Muscle layer of colon (tissue), 2 donors: ENCODE results near the gene PUS1.

Experiments
- H3K27ac ChIP-seq: one replicate; pipeline ENCODE4 v1.7.0; 2013; ENCODE audit warnings: low read depth, mild to moderate bottlenecking, low read length, moderate library complexity
- H3K27me3 ChIP-seq, 2 donors: one replicate each; pipeline ENCODE4 v1.7.0; 2013; ENCODE audit warnings: low read length in 2 of 2, mild to moderate bottlenecking in 2 of 2; ENCODE audit not compliant: insufficient read depth in 2 of 2, control insufficient read depth in 1 of 2
- H3K36me3 ChIP-seq: one replicate; pipeline ENCODE4 v1.7.0; 2013; ENCODE audit warnings: mild to moderate bottlenecking, low read length; ENCODE audit not compliant: insufficient read depth
- H3K4me1 ChIP-seq: one replicate; pipeline ENCODE4 v1.7.0; 2013; ENCODE audit warnings: mild to moderate bottlenecking, low read length; ENCODE audit not compliant: insufficient read depth
- H3K4me3 ChIP-seq, 2 donors: one replicate each; pipeline ENCODE4 v1.7.0; 2013; ENCODE audit warnings: low read length in 2 of 2, low read depth in 1 of 2, mild to moderate bottlenecking in 1 of 2, moderate library complexity in 1 of 2
- H3K9ac ChIP-seq: one replicate; pipeline ENCODE4 v1.7.0; 2013; ENCODE audit warnings: low read length
- H3K9me3 ChIP-seq: one replicate; pipeline ENCODE4 v1.7.0; 2013; ENCODE audit warnings: mild to moderate bottlenecking, low read length
- donor health status: abdominal sarcoma.
- donor health status: Adenocarcinoma of cecum.

PUS1 gene

GRCh38 chr12:131930510-131930909 lies 1.4 kb downstream of the PUS1 start:
- Histone ChIP-seq H3K36me3 (peaks cover 25% of the 10 kb centered on the region), H3K4me3 (peak overlapping the region in 1 of 2 donors; percentile 23), H3K9me3 (no peaks in the 10 kb centered on the region), H3K27ac (no peak overlapping the region), H3K27me3 (no peaks in the 10 kb centered on the region), H3K9ac (no peak overlapping the region), H3K4me1 (peaks cover 8% of the 10 kb centered on the region)

DNA sequence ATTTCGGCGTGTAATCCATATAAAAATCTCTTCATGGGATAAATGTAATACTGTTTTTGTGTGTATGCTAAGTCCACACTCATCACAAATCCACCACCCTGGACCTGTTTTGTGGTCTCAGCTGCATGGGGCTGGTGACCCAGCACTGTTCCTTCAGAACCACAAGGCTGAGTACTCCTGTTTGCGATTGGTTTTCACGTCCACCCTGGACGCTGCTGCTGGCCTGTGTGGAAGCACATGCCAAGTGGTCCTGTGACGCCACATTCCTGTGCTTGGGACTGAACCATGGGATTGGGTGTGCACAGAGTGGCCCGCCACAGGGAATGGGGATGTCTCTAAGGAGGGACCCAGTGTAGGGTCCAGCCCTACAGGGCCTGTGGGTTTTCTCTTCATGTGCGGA lies 4.3 kb downstream of the PUS1 start:
- Histone ChIP-seq H3K27ac (no peak overlapping the region), H3K27me3 (no peaks in the 10 kb centered on the region), H3K9ac (no peak overlapping the region), H3K9me3 (no peaks in the 10 kb centered on the region), H3K4me1 (peaks cover 8% of the 10 kb centered on the region), H3K4me3 (no peak overlapping the region), H3K36me3 (peaks cover 25% of the 10 kb centered on the region)

- Histone ChIP-seq H3K36me3 (peaks cover 25% of the 10 kb centered on the region), H3K4me3 (no peak overlapping the region)
These were observed 5.5 kb downstream of the PUS1 start for GRCh38 chr12:131934535-131934934.

GRCh38 chr12:131938082-131938481 lies 9.0 kb downstream of the PUS1 start:
- Histone ChIP-seq H3K27me3 (no peaks in the 10 kb centered on the region), H3K9me3 (no peaks in the 10 kb centered on the region), H3K4me1 (no peaks in the 10 kb centered on the region), H3K9ac (no peak overlapping the region), H3K27ac (no peak overlapping the region), H3K36me3 (peaks cover 27% of the 10 kb centered on the region), H3K4me3 (no peak overlapping the region)

More at GRCh38 chr12:131934535-131934934, 5.5 kb downstream of the PUS1 start:
- Histone ChIP-seq H3K9me3 (no peaks in the 10 kb centered on the region), H3K27me3 (no peaks in the 10 kb centered on the region), H3K4me1 (peaks cover 8% of the 10 kb centered on the region), H3K9ac (no peak overlapping the region), H3K27ac (no peak overlapping the region)

DNA sequence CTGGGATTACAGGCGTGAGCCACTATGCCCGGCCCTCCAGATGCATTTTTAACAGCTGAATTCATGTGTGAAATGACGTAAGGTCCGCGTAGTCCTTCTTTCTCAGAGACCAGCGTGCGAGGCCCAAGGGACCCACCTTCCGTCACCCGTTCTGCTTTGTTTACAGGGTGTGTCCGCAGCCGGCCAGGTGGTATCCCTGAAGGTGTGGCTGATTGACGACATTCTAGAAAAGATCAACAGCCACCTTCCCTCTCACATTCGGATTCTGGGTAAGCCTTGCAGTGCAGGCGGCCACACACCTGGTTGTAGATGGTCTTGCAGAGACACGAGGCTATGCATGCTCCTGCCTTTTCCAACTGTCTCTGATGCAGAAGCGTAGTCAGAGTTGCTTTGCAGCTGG lies 9.9 kb downstream of the PUS1 start:
- Histone ChIP-seq H3K27me3 (no peaks in the 10 kb centered on the region), H3K4me3 (no peak overlapping the region), H3K27ac (no peak overlapping the region), H3K4me1 (no peaks in the 10 kb centered on the region), H3K9ac (no peak overlapping the region), H3K36me3 (peaks cover 24% of the 10 kb centered on the region), H3K9me3 (no peaks in the 10 kb centered on the region)

DNA sequence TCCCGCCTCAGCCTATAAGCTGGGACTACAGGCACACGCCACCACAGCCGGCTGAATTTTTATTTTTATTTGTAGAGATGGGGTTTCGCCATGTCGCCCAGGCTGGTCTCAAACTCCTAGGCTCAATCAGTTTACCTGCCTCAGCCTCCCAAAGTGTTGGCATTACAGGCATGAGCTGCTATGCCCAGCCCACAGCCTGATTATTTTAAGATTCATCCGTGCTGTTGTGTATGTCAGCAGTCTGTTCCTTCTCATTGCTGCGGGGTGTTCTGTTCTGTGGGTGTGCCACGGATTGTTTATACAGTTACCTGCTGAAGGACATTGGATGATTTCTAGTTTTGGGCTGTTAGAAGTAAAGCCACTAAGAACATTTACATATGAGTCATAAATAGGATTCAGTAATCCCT lies 11.1 kb downstream of the PUS1 start:
- peaks cover 18% of the 10 kb centered on the region for H3K36me3 ChIP-seq

GRCh38 chr12:131941116-131941986 lies 12.3 kb downstream of the PUS1 start:
- no peak overlapping the region for H3K9ac ChIP-seq

More for the DNA sequence above, 11.1 kb downstream of the PUS1 start:
- H3K27ac ChIP-seq = no peak overlapping the region
- H3K9me3 ChIP-seq = no peaks in the 10 kb centered on the region
- H3K4me1 ChIP-seq = no peaks in the 10 kb centered on the region
- no peak overlapping the region for H3K9ac ChIP-seq
- H3K4me3 ChIP-seq = no peak overlapping the region
- no peaks in the 10 kb centered on the region for H3K27me3 ChIP-seq

DNA sequence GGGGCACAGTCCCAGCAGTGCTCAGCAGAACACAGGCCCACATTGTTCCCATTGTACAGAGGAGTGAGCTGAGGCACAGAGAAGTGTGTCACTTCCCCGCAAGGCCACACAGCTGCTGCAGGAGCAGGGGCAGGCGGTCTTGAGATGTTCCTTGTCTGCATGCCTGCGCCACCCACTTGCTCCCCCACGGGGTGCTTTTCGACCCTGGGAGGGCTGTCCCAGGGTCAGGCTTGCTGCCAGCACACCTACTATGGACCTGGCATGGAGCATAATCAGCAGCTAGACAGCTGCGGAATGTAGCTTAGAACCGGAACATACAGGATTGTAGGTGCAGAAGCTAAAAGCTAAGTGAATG lies 12.9 kb downstream of the PUS1 start:
- H3K9ac ChIP-seq = no peak overlapping the region
- no peak overlapping the region for H3K27ac ChIP-seq
- peaks cover 18% of the 10 kb centered on the region for H3K36me3 ChIP-seq
- no peaks in the 10 kb centered on the region for H3K4me1 ChIP-seq
- no peaks in the 10 kb centered on the region for H3K9me3 ChIP-seq
- no peak overlapping the region for H3K4me3 ChIP-seq
- no peaks in the 10 kb centered on the region for H3K27me3 ChIP-seq

More at GRCh38 chr12:131941116-131941986, 12.3 kb downstream of the PUS1 start:
- no peak overlapping the region for H3K27ac ChIP-seq
- no peaks in the 10 kb centered on the region for H3K27me3 ChIP-seq
- H3K9me3 ChIP-seq = no peaks in the 10 kb centered on the region
- peaks cover 18% of the 10 kb centered on the region for H3K36me3 ChIP-seq
- H3K4me1 ChIP-seq = no peaks in the 10 kb centered on the region
- no peak overlapping the region for H3K4me3 ChIP-seq

DNA sequence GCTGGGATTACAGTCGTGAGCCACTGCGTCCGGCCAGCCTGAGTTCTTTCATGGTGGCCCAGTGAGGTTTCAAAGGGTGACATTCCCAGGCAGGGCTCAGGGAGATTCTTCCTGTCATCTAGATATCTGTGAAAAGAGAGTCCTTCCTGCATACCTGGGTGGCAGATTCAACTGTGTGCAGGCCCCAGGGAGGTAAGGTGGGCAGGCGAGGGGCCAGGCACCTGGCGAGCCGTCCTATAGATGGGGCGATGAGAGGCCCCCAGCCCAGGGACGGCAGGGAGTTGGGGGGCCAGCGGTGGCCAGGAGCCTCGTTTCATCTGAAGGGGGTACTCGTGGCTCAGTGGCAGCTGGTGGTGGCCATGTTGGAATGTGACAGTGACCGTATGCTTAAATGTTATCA lies 13.6 kb downstream of the PUS1 start:
- no peak overlapping the region for H3K4me3 ChIP-seq
- H3K4me1 ChIP-seq = no peaks in the 10 kb centered on the region
- no peak overlapping the region for H3K9ac ChIP-seq
- peaks cover 18% of the 10 kb centered on the region for H3K36me3 ChIP-seq
- H3K27me3 ChIP-seq = no peaks in the 10 kb centered on the region
- H3K9me3 ChIP-seq = no peaks in the 10 kb centered on the region
- no peak overlapping the region for H3K27ac ChIP-seq

GRCh38 chr12:131943389-131943788 lies 14.3 kb downstream of the PUS1 start:
- H3K4me3 ChIP-seq = no peak overlapping the region
- H3K36me3 ChIP-seq = peaks cover 18% of the 10 kb centered on the region
- H3K9ac ChIP-seq = no peak overlapping the region
- H3K4me1 ChIP-seq = no peaks in the 10 kb centered on the region
- H3K27ac ChIP-seq = no peak overlapping the region
- H3K9me3 ChIP-seq = no peaks in the 10 kb centered on the region
- no peaks in the 10 kb centered on the region for H3K27me3 ChIP-seq

DNA sequence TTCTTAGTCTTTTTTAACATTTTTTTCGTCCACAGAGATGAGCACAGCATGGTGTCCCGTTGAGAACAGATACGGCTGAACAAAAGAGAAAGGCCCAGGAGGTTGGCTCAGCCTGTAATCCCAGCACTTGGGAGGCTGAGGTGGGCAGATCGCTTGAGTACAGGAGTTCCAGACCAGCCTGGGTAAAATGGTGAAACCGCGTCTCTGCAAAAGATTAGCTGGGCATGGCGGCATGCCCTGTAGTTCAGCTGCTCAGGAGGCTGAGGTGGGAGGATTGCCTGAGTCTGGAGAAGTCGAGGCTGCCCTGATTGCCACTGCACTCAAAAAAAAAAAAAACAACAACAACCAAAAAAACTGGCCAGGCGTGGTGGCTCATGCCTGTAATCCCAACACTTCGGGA lies 14.8 kb downstream of the PUS1 start:
- Histone ChIP-seq H3K4me3 (no peak overlapping the region), H3K9me3 (no peaks in the 10 kb centered on the region), H3K36me3 (peaks cover 18% of the 10 kb centered on the region), H3K27ac (no peak overlapping the region), H3K27me3 (no peaks in the 10 kb centered on the region), H3K9ac (no peak overlapping the region), H3K4me1 (no peaks in the 10 kb centered on the region)
